GM23338 (cell line): Measurements from ENCODE around the gene UBE2E2. TPM values are rescaled to one million over a fixed set of nuclear protein-coding genes. Genes with fewer than 3 reads are reported as not detected.

Experiments
- ATAC-seq: fragments of 200-7000 bp; cut with Tn5 transposase; 3 replicates; pipeline ENCODE4 v1.9.1; 2020
- DNase-seq: peaks from one replicate; pipeline ENCODE4 v3.0.0-alpha.2; 2015; ENCODE audit warnings: low spot score
- H2AFZ ChIP-seq: fragments of 200-600 bp; sonication (generic); 2 replicates; pipeline ENCODE4 v1.8.0; 2016; ENCODE audit warnings: antibody characterized with exemption, mild to moderate bottlenecking, moderate library complexity
- H3F3A ChIP-seq: fragments of 200-600 bp; sonication (generic); replicated peaks from 2 replicates; pipeline ENCODE4 v1.8.0; 2017; ENCODE audit warnings: antibody characterized with exemption, mixed run types, low read depth
- H3K27ac ChIP-seq: fragments of 200-600 bp; sonication (generic); 2 replicates; pipeline ENCODE4 v1.6.1; 2016; ENCODE audit warnings: low read depth
- H3K27me3 ChIP-seq: fragments of 200-600 bp; sonication (generic); 2 replicates; pipeline ENCODE4 v1.8.0; 2016; ENCODE audit warnings: mild to moderate bottlenecking, mixed run types, moderate library complexity; ENCODE audit not compliant: insufficient read depth
- H3K36me3 ChIP-seq: fragments of 200-600 bp; sonication (generic); 2 replicates; pipeline ENCODE4 v1.8.0; 2016; ENCODE audit warnings: mild to moderate bottlenecking; ENCODE audit not compliant: insufficient read depth
- H3K4me1 ChIP-seq: fragments of 200-600 bp; sonication (generic); 2 replicates; pipeline ENCODE4 v1.8.0; 2016; ENCODE audit warnings: mild to moderate bottlenecking, moderate library complexity; ENCODE audit not compliant: insufficient read depth
- H3K4me2 ChIP-seq: fragments of 200-600 bp; sonication (generic); 2 replicates; pipeline ENCODE4 v1.7.1; 2017; ENCODE audit warnings: mixed run types
- H3K4me3 ChIP-seq: fragments of 200-600 bp; sonication (generic); 2 replicates; pipeline ENCODE4 v1.6.1; 2016; ENCODE audit warnings: mixed run types
- H3K79me2 ChIP-seq: fragments of 200-600 bp; sonication (generic); replicated peaks from 2 replicates; pipeline ENCODE4 v1.8.0; 2017; ENCODE audit warnings: mild to moderate bottlenecking; ENCODE audit not compliant: insufficient read depth
- H3K9me2 ChIP-seq: fragments of 200-600 bp; sonication (generic); 2 replicates; pipeline ENCODE4 v1.8.0; 2017; ENCODE audit not compliant: insufficient read depth
- H4K20me1 ChIP-seq: fragments of 200-600 bp; sonication (generic); replicated peaks from 2 replicates; pipeline ENCODE4 v1.8.0; 2017; ENCODE audit warnings: mild to moderate bottlenecking; ENCODE audit not compliant: insufficient read depth
- H3K27ac Mint-ChIP-seq: 2 replicates; pipeline ENCODE4 v1.8.0; 2020; ENCODE audit warnings: inconsistent platforms, mild to moderate bottlenecking, moderate library complexity, mixed read lengths
- H3K27me3 Mint-ChIP-seq: 3 replicates; pipeline ENCODE4 v1.8.0; 2022; ENCODE audit warnings: low read depth, mild to moderate bottlenecking, moderate library complexity, mixed read lengths, inconsistent platforms; ENCODE audit not compliant: insufficient read depth, poor library complexity
- H3K36me3 Mint-ChIP-seq: 3 replicates; pipeline ENCODE4 v1.8.0; 2021; ENCODE audit warnings: low read depth, mild to moderate bottlenecking, inconsistent platforms, moderate library complexity, mixed read lengths
- H3K4me1 Mint-ChIP-seq: 3 replicates; pipeline ENCODE4 v1.8.0; 2020; ENCODE audit warnings: mild to moderate bottlenecking, inconsistent platforms, mixed read lengths
- H3K4me3 Mint-ChIP-seq: 3 replicates; pipeline ENCODE4 v1.8.0; 2021; ENCODE audit warnings: moderate library complexity, mild to moderate bottlenecking, inconsistent platforms, mixed read lengths
- H3K9me3 Mint-ChIP-seq: 3 replicates; pipeline ENCODE4 v1.8.0; 2020; ENCODE audit warnings: moderate library complexity, mild to moderate bottlenecking, inconsistent platforms, mixed read lengths
- CREB1 ChIP-seq: fragments of 250-450 bp; sonication (Bioruptor Pico); IDR thresholded peaks from 2 replicates; pipeline ENCODE4 v1.5.0; 2020; ENCODE audit warnings: low read depth, mild to moderate bottlenecking, moderate library complexity
- CTCF ChIP-seq, 2 experiments: fragments of 200-600 bp in 1 of 2; sonication (generic) in 1 of 2; conservative IDR thresholded peaks; 2 replicates each; pipeline versions ENCODE4 v1.5.1 to v1.6.1; 2016 to 2017; ENCODE audit warnings: antibody characterized with exemption in 2 of 2, low read depth in 2 of 2, mild to moderate bottlenecking in 2 of 2, moderate library complexity in 1 of 2
- ETS1 ChIP-seq: IDR thresholded peaks from 2 replicates; pipeline ENCODE4 v1.6.1; 2016; ENCODE audit warnings: antibody characterized with exemption
- EZH2phosphoT487 ChIP-seq: fragments of 200-600 bp; sonication (generic); IDR thresholded peaks from one replicate; pipeline ENCODE4 v1.8.1; 2018; ENCODE audit warnings: antibody characterized with exemption; ENCODE audit not compliant: unreplicated experiment
- JUNB ChIP-seq: IDR thresholded peaks from one replicate; pipeline ENCODE4 v1.6.1; 2016; ENCODE audit warnings: antibody characterized with exemption; ENCODE audit not compliant: unreplicated experiment
- NANOG ChIP-seq: IDR thresholded peaks from 2 replicates; pipeline ENCODE4 v1.6.1; 2016; ENCODE audit warnings: antibody characterized with exemption, borderline replicate concordance
- POLR2AphosphoS5 ChIP-seq: IDR thresholded peaks from 2 replicates; pipeline ENCODE4 v1.6.1; 2016; ENCODE audit warnings: antibody characterized with exemption, low read depth
- REST ChIP-seq: IDR thresholded peaks from one replicate; pipeline ENCODE4 v1.6.1; 2018; ENCODE audit warnings: antibody characterized with exemption; ENCODE audit not compliant: unreplicated experiment
- STAT1 ChIP-seq: IDR thresholded peaks from one replicate; pipeline ENCODE4 v1.6.1; 2016; ENCODE audit warnings: antibody characterized with exemption; ENCODE audit not compliant: unreplicated experiment
- ZNF114 ChIP-seq: fragments of 250-450 bp; sonication (Bioruptor Pico); IDR thresholded peaks from 2 replicates; pipeline ENCODE4 v1.5.0; 2020; ENCODE audit warnings: mild to moderate bottlenecking, moderate library complexity
- ZNF331 ChIP-seq: fragments of 250-450 bp; sonication (Bioruptor Pico); IDR thresholded peaks from 2 replicates; pipeline ENCODE4 v1.5.0; 2020; ENCODE audit warnings: low read depth, mild to moderate bottlenecking, moderate library complexity
- polyA plus RNA-seq: library from polyadenylated mRNA; unstranded; fragments of >200 nt; fragmentation: Nextera tagmentation; extraction: Ambion mirVana; gene quantifications from 2 replicates; pipeline ENCODE4 v1.2.1, GENCODE V29; 2016
- total RNA-seq: library from RNA; depleted of rRNA; stranded (reverse); fragments of >200 nt; shearing (Covaris generic); gene quantifications from 2 replicates; pipeline ENCODE4 v1.2.3, GENCODE V29; 2014

UBE2E2 gene
- total and polyA plus RNA-seq, 2 experiments from 2014 or later, result 86.9 to 169 TPM

GRCh38 chr3:23594894-23595670 lies 392.0 kb downstream of the UBE2E2 start:
- DNase-seq (no peak), ATAC-seq (no peak)
- H3K4me1 Mint-ChIP-seq, result peaks cover 3% of the 10 kb centered on the region; the same call in 1 of the 3 replicates
- Histone ChIP-seq H3K27me3 (no peaks in the 10 kb centered on the region), H3K4me1 (peaks cover 5% of the 10 kb centered on the region; the same call in 1 of the 2 replicates), H3K4me3 (no peak overlapping the region), H3F3A (no peaks in the 10 kb centered on the region), H3K9me2 (peaks cover 7% of the 10 kb centered on the region; the same call in 1 of the 2 replicates), H4K20me1 (no peaks in the 10 kb centered on the region), H3K79me2 (no peaks in the 10 kb centered on the region), H3K4me2 (no peak overlapping the region), H2AFZ (no peak overlapping the region), H3K27ac (no peak overlapping the region), H3K36me3 (no peaks in the 10 kb centered on the region)
- H3K4me3 Mint-ChIP-seq, result no peak overlapping the region
- 0 out of 3 replicates have a peak, but pooled peaks cover 2% of the 10 kb centered on the region for H3K9me3 Mint-ChIP-seq
- no peak overlapping the region for H3K27ac Mint-ChIP-seq
- H3K27me3 Mint-ChIP-seq, result no peaks in the 10 kb centered on the region
- H3K36me3 Mint-ChIP-seq, result peaks cover 7% of the 10 kb centered on the region
- TF ChIP-seq POLR2AphosphoS5 (no peak), CTCF (conservative IDR thresholded peaks at IDR 0.05; ENCODE audit: low read depth in 2 of 2) (peak in 1 of 2 experiments; percentile 13; a peak in 1 of 4 replicates)

GRCh38 chr3:23595851-23596250 lies 392.7 kb downstream of the UBE2E2 start:
- H2AFZ ChIP-seq, result no peak overlapping the region
- H3K27ac ChIP-seq, result no peak overlapping the region
- peaks cover 2% of the 10 kb centered on the region; the same call in 1 of the 3 replicates for H3K4me1 Mint-ChIP-seq
- 0 out of 3 replicates have a peak, but pooled peaks cover 2% of the 10 kb centered on the region for H3K9me3 Mint-ChIP-seq
- no peak overlapping the region for H3K4me3 ChIP-seq
- H3K9me2 ChIP-seq, result peaks cover 7% of the 10 kb centered on the region; the same call in 1 of the 2 replicates
- no peaks in the 10 kb centered on the region for H3F3A ChIP-seq
- no peaks in the 10 kb centered on the region for H4K20me1 ChIP-seq
- H3K27ac Mint-ChIP-seq, result no peak overlapping the region
- no peaks in the 10 kb centered on the region for H3K36me3 ChIP-seq
- H3K4me2 ChIP-seq, result no peak overlapping the region
- no peaks in the 10 kb centered on the region for H3K79me2 ChIP-seq
- H3K4me1 ChIP-seq, result peaks cover 7% of the 10 kb centered on the region
- no peaks in the 10 kb centered on the region for H3K27me3 Mint-ChIP-seq
- no peaks in the 10 kb centered on the region for H3K27me3 ChIP-seq
- ATAC-seq, result no peak
- TF ChIP-seq POLR2AphosphoS5, result no peak
- no peak for TF ChIP-seq JUNB
- TF ChIP-seq ZNF331 (CRISPR knock-in tag), result no peak
- H3K4me3 Mint-ChIP-seq, result no peak overlapping the region
- no peak for DNase-seq
- peaks cover 7% of the 10 kb centered on the region for H3K36me3 Mint-ChIP-seq

- Mint-ChIP-seq H3K4me3 (no peak overlapping the region), H3K9me3 (0 out of 3 replicates have a peak, but pooled peaks cover 2% of the 10 kb centered on the region), H3K36me3 (peaks cover 7% of the 10 kb centered on the region), H3K27ac (no peak overlapping the region), H3K27me3 (no peaks in the 10 kb centered on the region), H3K4me1 (peaks cover 11% of the 10 kb centered on the region)
- no peak for DNase-seq
- H3K4me1 ChIP-seq, result peaks cover 23% of the 10 kb centered on the region
- no peaks in the 10 kb centered on the region for H3K79me2 ChIP-seq
- no peaks in the 10 kb centered on the region for H3K36me3 ChIP-seq
- H4K20me1 ChIP-seq, result no peaks in the 10 kb centered on the region; the same call in 1 of the 2 replicates
- H2AFZ ChIP-seq, result no peak overlapping the region
- H3K9me2 ChIP-seq, result no peaks in the 10 kb centered on the region
- no peaks in the 10 kb centered on the region for H3F3A ChIP-seq
- H3K4me2 ChIP-seq, result no peak overlapping the region
- H3K27me3 ChIP-seq, result no peaks in the 10 kb centered on the region
- H3K27ac ChIP-seq, result peak overlapping the region; percentile 71; the same call in 1 of the 2 replicates
- no peak overlapping the region for H3K4me3 ChIP-seq
- ATAC-seq, result no peak
- TF ChIP-seq NANOG, result no peak
- TF ChIP-seq REST, result no peak
- no peak for TF ChIP-seq ZNF114 (CRISPR knock-in tag)
- no peak for TF ChIP-seq ETS1
- no peak for TF ChIP-seq STAT1
- no peak for TF ChIP-seq CREB1 (CRISPR knock-in tag)
- no peak for TF ChIP-seq JUNB
- no peak for TF ChIP-seq POLR2AphosphoS5
- no peak for TF ChIP-seq EZH2phosphoT487
These were observed 397.2 kb downstream of the UBE2E2 start for GRCh38 chr3:23600167-23600871.
